Activated T-cell treated with anti-CD3 and anti-CD28 coated beads, Interleukin-2, amount 50 U/mL, for 72 hours (primary cell): ENCODE results near the gene NPW. TPM values are rescaled to one million over a fixed set of nuclear protein-coding genes. Genes with fewer than 3 reads are reported as not detected.

Experiments used
- ATAC-seq, 2 donors: fragments of 150-1000 bp; cut with Tn5 transposase; replicated peaks in 1 of 2; 2 replicates each; pipeline ENCODE4 v1.10.0; 2021; ENCODE audit warnings: moderate library complexity in 2 of 2, mild to moderate bottlenecking in 1 of 2
- DNase-seq, 2 donors: peaks; one replicate each; pipeline ENCODE4 v3.0.0; 2021 to 2022; ENCODE audit warnings: mixed read lengths in 1 of 2
- H3K27ac Mint-ChIP-seq: one replicate; pipeline ENCODE4 v1.8.0; 2022; ENCODE audit warnings: mild to moderate bottlenecking, moderate library complexity, mixed read lengths
- H3K27me3 Mint-ChIP-seq: one replicate; pipeline ENCODE4 v1.8.0; 2022; ENCODE audit warnings: low read depth, mixed read lengths
- H3K36me3 Mint-ChIP-seq, 2 donors: one replicate each; pipeline ENCODE4 v1.8.0; 2022; ENCODE audit warnings: mixed read lengths in 2 of 2, mild to moderate bottlenecking in 1 of 2; ENCODE audit not compliant: insufficient read depth in 2 of 2
- H3K4me1 Mint-ChIP-seq: one replicate; pipeline ENCODE4 v1.8.0; 2022; ENCODE audit warnings: low read depth, mixed read lengths
- H3K4me3 Mint-ChIP-seq, 2 donors: one replicate each; pipeline ENCODE4 v1.8.0; 2022; ENCODE audit warnings: mild to moderate bottlenecking in 2 of 2, mixed read lengths in 2 of 2, moderate library complexity in 2 of 2
- H3K9me3 Mint-ChIP-seq, 2 donors: one replicate each; pipeline ENCODE4 v1.8.0; 2022; ENCODE audit warnings: mixed read lengths in 2 of 2
- total RNA-seq, 2 donors: library from RNA; stranded (reverse); gene quantifications; one replicate each; pipeline ENCODE4 v1.2.3, GENCODE V29; 2022

NPW gene
- 1 to 10 TPM; 1.5 to 1.9 TPM for total RNA-seq

DNA sequence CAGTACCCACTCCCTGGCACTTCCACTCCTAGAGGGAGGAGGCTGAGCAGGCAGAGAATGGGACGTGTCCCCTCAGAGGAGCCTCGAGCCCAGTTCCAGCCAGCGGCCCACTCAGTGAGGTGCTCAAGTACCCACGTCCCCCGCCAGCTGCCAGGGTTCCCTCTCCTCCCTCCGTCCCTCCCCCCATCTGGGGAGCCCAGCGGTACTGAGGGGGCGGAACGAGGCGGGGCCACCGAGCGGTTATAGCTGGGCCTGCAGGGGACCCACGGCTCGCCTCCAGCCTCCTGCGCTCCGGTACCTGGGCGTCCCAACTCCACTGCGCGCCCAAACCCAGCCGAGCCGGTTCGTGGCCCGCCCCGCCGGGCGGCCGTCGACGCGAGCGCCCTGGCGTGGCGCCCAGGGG lies at the start of gene NPW:
Gene NPW (plus strand): TSS at position 268 of the 403 bp plus-strand sequence.
- Mint-ChIP-seq H3K27me3 (peaks cover 39% of the 10 kb centered on the region), H3K4me1 (peaks cover 19% of the 10 kb centered on the region), H3K4me3 (peak within 1 kb of the TSS; percentile 49 to 75), H3K27ac (no peak within 1 kb of the TSS), H3K9me3 (no peaks in the 10 kb centered on the region), H3K36me3 (no peaks in the 10 kb centered on the region)
- ATAC-seq (peak; percentile 18 to 21), DNase-seq (peak; percentile 37 to 57)

- DNase-seq (peak; percentile 97 to 98), ATAC-seq (peak; percentile 96 to 97)
- no peaks in the 10 kb centered on the region for H3K27me3 Mint-ChIP-seq
- H3K27ac Mint-ChIP-seq, result peak within 1 kb of the TSS; percentile 97
- H3K4me1 Mint-ChIP-seq, result peaks cover 39% of the 10 kb centered on the region
- peaks cover 2 to 6% of the 10 kb centered on the region in 2 donors for H3K36me3 Mint-ChIP-seq
- H3K4me3 Mint-ChIP-seq, result peak within 1 kb of the TSS; percentile 94 to 98
- no peaks in the 10 kb centered on the region for H3K9me3 Mint-ChIP-seq
Measured at GRCh38 chr16:1971796-1972489, 47.6 kb upstream of the NPW start, which contains the start of gene TBL3. Gene TBL3, plus strand, starts transcription at chr16:1972053. Its CDS starts 112 bp downstream, at chr16:1972165.

GRCh38 chr16:1972490-1972877 lies 47.1 kb upstream of the NPW start:
- Mint-ChIP-seq H3K4me1 (peaks cover 35% of the 10 kb centered on the region), H3K4me3 (peak overlapping the region; percentile 94 to 98), H3K27me3 (no peaks in the 10 kb centered on the region), H3K27ac (peak overlapping the region; percentile 48), H3K36me3 (peaks cover 2 to 6% of the 10 kb centered on the region in 2 donors), H3K9me3 (no peaks in the 10 kb centered on the region)
- ATAC-seq (peak in 1 of 2 donors; percentile 1), DNase-seq (no peak)

- DNase-seq (no peak), ATAC-seq (no peak)
- no peaks in the 10 kb centered on the region for H3K27me3 Mint-ChIP-seq
- peak overlapping the region; percentile 94 to 98 for H3K4me3 Mint-ChIP-seq
- H3K36me3 Mint-ChIP-seq, result peaks cover 4 to 6% of the 10 kb centered on the region in 2 donors
- peaks cover 33% of the 10 kb centered on the region for H3K4me1 Mint-ChIP-seq
- no peaks in the 10 kb centered on the region for H3K9me3 Mint-ChIP-seq
- no peak overlapping the region for H3K27ac Mint-ChIP-seq
Measured at GRCh38 chr16:1973461-1974156, 46.0 kb upstream of the NPW start.

- DNase-seq, result no peak
- peaks cover 4 to 6% of the 10 kb centered on the region in 2 donors for H3K36me3 Mint-ChIP-seq
- ATAC-seq, result no peak
- no peaks in the 10 kb centered on the region for H3K27me3 Mint-ChIP-seq
- H3K9me3 Mint-ChIP-seq, result no peaks in the 10 kb centered on the region
- no peak overlapping the region for H3K27ac Mint-ChIP-seq
- H3K4me3 Mint-ChIP-seq, result peak overlapping the region in 1 of 2 donors; percentile 8
- H3K4me1 Mint-ChIP-seq, result peaks cover 33% of the 10 kb centered on the region
Measured at GRCh38 chr16:1974157-1975070, 45.2 kb upstream of the NPW start.

GRCh38 chr16:1975432-1976215 lies 44.0 kb upstream of the NPW start:
- Mint-ChIP-seq H3K36me3 (peaks cover 4 to 6% of the 10 kb centered on the region in 2 donors), H3K4me3 (no peak overlapping the region), H3K4me1 (peaks cover 32% of the 10 kb centered on the region), H3K9me3 (no peaks in the 10 kb centered on the region), H3K27ac (no peak overlapping the region), H3K27me3 (no peaks in the 10 kb centered on the region)
- no peak for DNase-seq
- ATAC-seq, result no peak

DNA sequence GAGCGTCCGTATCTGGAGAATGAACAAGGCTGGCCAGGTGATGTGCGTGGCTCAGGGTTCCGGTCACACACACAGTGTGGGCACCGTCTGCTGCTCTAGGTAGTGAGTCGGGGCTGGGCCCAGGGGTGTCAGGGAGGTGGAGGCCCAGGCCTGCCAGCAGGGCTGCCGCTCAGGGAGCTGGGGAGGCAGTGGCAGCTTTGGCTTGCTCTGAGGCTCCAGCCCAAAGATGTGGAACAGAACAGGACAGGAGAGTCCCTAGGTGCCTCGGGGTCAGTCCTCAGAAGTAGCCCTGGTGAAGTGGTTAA lies 43.4 kb upstream of the NPW start:
- DNase-seq (no peak), ATAC-seq (no peak)
- Mint-ChIP-seq H3K36me3 (peaks cover 4 to 6% of the 10 kb centered on the region in 2 donors), H3K4me1 (peaks cover 30% of the 10 kb centered on the region), H3K9me3 (no peaks in the 10 kb centered on the region), H3K27me3 (peaks cover 5% of the 10 kb centered on the region), H3K4me3 (no peak overlapping the region), H3K27ac (no peak overlapping the region)

GRCh38 chr16:1976951-1977874 lies 42.4 kb upstream of the NPW start:
- ATAC-seq (no peak), DNase-seq (no peak)
- Mint-ChIP-seq H3K36me3 (peaks cover 0 to 2% of the 10 kb centered on the region in 2 donors), H3K4me3 (no peak overlapping the region), H3K27ac (no peak overlapping the region), H3K27me3 (peaks cover 15% of the 10 kb centered on the region), H3K4me1 (peaks cover 28% of the 10 kb centered on the region), H3K9me3 (no peaks in the 10 kb centered on the region)

GRCh38 chr16:1977875-1978268 lies 41.7 kb upstream of the NPW start:
- DNase-seq (no peak), ATAC-seq (no peak)
- Mint-ChIP-seq H3K4me3 (no peak overlapping the region), H3K36me3 (peaks cover 0 to 2% of the 10 kb centered on the region in 2 donors), H3K4me1 (peaks cover 30% of the 10 kb centered on the region), H3K27ac (no peak overlapping the region), H3K27me3 (peaks cover 22% of the 10 kb centered on the region), H3K9me3 (no peaks in the 10 kb centered on the region)

GRCh38 chr16:1978476-1979120 lies 41.0 kb upstream of the NPW start:
- DNase-seq, result no peak
- Mint-ChIP-seq H3K4me3 (no peak overlapping the region), H3K36me3 (peaks cover 0 to 2% of the 10 kb centered on the region in 2 donors), H3K27me3 (peaks cover 28% of the 10 kb centered on the region), H3K9me3 (no peaks in the 10 kb centered on the region), H3K4me1 (peaks cover 28% of the 10 kb centered on the region), H3K27ac (no peak overlapping the region)
- no peak for ATAC-seq

- H3K36me3 Mint-ChIP-seq, result peaks cover 0 to 2% of the 10 kb centered on the region in 2 donors
- peaks cover 28% of the 10 kb centered on the region for H3K27me3 Mint-ChIP-seq
- ATAC-seq (no peak), DNase-seq (peak in 1 of 2 donors; percentile 31)
- H3K27ac Mint-ChIP-seq, result no peak overlapping the region
- H3K4me1 Mint-ChIP-seq, result peaks cover 23% of the 10 kb centered on the region
- no peaks in the 10 kb centered on the region for H3K9me3 Mint-ChIP-seq
- H3K4me3 Mint-ChIP-seq, result no peak overlapping the region
Measured at GRCh38 chr16:1979271-1980029, 40.1 kb upstream of the NPW start.
